HG03139 (cell line): ENCODE data around the gene CTNND2.

Experiments
- ATAC-seq: cut with Tn5 transposase; IDR thresholded peaks from one replicate; pipeline ENCODE4 v1.9.1; 2021; ENCODE audit not compliant: unreplicated experiment

The CTNND2 gene

DNA sequence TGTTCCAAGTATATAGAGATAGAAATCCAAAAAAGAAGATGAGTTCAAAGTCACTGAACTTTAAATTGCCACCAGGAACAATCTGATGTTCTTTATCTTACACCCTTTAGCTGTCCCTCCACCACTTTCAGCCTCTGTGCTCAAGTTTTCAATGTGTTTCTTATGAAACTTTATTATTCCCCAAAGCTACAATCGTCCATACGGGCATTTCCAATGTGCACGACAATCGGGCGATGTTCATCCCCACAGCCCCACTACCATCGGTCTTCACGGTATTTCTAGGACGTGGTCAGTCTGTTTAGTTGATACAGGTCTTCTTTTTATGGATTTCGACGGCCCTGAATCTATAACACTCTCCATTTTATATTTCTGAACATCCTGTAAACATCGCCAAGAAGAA is 904.5 kb downstream of the CTNND2 start:
- ATAC-seq = no peak

DNA sequence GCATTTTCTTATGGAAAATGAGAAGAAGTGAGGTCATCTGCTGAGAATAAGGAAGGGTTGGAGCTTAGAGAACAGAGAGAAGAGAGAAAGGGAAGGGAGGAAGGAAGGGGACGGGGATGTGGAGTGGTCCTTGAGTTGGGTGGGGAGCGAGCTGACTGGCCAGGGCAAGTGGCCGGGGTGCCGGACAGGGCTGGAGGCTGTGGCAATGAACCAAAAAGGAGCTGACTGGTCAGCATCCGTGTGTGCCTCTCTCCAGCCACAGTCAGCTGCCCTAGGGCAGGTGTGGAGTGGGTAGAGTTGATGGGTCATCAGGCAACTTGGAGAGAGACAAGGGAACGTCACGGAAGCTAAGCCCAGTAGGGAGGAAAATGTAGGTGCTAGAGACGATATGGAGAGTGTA is 908.4 kb downstream of the CTNND2 start:
- ATAC-seq = no peak

DNA sequence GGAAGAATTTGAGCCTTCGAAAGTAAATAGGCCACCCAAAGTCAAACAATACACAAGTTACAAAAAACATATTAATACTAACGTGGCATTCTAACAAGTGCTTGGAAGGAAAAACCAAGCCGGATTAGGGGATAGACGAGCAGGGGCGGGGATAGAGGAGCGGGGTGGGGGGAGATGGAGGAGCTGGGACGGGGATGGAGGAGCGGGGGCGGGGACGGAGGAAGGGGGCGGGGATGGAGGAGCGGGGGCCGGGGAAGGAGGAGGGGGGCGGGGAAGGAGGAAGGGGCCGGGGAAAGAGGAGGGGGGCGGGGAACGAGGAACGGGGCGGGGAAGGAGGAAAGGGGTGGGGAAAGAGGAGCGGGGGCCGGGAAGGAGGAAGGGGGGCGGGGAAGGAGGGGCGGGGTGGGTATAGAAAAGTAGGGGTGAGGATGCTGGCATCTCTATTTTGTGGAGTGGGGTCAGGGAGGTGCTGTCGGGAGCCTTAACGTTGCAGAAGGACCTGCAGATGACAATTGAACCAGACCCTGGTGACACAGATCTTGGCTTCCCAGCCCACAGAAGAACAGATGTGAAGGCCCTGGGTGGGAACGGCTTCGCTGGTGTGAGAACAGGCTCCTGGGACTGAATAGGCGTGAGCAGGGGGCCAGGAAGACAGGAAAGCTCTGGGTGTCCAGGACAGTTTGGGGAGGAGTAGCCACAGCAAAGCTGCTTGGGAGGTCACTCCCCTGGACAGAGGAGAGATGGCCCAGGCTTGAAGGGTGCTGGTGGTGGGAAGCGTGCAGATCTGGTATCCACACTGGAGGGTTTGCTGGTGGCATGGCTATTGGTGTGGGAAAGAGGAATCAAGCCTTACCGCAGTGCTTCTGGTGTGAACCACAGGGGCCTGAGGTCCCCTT is 909.9 kb downstream of the CTNND2 start:
- no peak for ATAC-seq

DNA sequence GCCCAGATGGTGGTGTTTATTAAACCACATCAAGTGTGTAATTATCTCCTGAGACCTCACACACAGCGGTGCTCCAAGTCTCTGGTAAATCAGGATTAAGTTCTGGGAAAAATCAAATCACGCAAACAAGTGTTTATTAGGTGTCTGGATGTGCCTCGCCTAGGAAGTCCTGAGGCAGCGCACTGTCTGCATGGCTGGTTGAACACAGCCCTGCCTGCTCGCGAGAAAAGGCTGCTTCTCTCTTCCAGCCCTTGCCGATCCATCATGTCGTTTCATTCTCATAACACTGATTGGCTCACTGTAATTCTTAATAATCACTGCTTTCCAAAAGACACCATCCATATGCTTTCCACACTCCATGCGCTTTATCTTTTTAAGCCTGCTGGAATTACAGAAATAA is 913.6 kb downstream of the CTNND2 start:
- ATAC-seq = no peak

DNA sequence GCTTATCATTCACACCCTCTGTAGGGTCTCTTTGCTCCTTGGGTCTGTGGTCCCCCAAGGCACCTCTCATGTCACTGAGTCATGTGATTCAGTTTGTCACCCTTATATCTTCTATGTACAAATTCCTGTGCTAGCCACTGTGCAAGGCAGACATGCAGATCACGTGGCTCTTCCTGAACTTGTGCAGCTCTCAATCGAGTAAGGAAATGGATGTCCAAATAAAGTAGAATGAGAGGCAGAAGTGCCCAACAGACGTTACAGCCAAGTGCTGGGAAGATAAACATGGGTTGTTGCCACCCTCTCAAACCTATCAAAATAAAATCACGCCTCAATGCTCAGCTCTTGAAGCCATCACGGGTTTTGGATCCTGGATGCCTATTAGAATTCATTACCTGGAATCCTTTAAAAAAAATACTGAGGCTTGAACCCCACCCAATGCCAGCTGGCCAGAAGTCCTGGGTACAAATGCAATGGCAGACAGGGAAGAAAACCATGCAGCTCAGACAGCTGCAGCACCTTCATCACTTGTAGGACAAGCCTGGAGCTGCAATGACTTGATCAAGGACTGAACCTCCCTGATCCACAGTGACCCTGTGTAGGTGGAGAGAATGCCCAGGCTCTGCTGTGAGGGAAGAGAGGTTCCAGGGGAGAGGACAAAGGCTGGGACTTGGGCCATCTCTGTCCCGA is 914.5 kb downstream of the CTNND2 start:
- no peak for ATAC-seq

DNA sequence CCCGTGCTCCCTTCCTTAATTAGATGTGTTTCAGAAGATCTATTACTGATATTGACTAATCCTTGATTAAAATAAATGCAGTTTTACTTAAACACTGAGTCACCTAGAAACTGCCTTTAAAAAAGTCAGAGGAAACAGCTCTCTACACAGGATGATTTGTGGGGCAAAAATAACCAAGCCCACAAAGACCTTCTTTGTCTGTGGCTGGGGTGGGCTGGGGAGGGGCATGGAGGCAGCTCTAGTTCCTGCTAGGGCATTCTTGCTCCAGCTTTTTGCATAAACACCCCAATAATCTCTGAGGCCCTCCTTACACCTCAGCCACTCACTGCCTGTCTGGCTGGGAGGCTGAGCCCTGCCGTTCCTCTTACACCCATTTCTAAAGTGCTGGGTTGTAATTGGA is 915.6 kb downstream of the CTNND2 start:
- no peak for ATAC-seq

DNA sequence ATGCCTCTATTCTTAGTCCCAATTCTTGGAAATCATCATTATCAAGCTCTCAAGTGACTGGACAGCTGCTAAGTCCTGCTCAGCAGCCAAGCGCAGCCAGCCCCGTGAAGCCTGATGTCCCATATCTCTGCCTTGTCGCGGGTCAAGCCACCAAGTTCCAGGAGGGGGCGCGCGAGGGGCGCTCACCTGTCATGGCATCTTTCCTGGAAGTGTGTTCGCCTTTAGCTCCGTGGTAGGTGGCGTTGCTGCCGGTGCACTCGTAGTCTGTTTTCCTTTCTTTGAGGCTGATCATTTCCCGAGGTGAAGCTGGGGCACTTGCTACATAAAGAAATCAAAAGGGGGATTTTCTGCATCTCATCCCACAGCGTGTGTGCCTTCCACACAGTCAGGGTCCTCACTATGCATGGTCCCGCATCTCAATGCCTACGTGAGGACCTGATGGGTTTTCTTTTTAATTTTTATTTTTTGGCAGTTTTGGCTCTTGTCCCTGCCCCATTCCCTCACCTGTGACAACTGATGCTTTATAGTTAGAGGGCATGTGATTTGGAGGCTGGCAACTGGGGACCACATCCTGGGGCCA is 916.2 kb downstream of the CTNND2 start:
- ATAC-seq = peak; percentile 89

DNA sequence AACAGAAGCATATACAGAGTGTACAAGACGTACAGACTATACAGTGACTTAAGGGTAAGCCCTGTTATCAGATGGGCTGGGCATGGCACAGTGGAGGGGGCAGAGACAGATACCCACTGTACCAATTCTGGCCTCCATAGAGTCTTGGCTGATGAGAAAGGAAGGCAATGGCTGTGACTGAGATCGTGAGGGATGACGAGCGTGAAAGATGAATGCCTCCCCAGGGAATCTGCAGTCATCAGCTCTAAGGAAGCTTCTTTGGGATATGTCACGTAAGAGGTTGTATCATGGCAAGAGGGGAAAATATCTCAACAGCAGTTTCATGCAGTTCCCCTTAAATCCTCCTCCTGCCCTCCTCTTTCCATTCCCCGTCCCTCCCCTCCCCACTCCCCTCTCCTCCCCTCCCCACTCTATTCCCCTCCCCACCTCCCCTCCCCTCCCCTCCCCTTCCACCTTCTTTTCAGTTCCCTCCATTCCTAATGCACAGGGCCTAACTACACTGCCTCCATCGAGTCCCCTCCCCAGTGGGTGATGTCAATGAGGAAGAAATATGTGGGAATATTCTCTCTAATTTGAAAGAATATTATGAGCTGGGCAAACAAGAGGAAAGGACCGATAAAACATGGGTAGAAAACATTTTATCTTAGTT is 916.8 kb downstream of the CTNND2 start:
- ATAC-seq = no peak

DNA sequence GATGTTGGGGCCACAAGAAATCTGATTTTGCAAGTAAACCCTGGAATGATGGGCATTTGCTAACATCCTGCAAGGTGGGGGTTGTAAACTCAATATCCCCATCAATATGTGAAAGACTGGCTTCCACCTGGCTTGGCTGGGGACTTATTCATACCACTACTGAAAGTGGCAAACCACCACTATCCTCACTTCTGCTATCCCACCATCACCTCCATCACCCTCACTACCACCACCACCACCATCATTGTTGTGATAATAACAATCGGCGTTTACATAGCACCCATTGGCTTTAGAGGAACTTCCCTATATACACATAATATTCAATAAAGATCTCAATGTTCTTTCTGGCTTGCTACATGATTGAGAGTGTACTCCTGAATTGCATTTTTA is 918.5 kb downstream of the CTNND2 start:
- ATAC-seq = no peak

DNA sequence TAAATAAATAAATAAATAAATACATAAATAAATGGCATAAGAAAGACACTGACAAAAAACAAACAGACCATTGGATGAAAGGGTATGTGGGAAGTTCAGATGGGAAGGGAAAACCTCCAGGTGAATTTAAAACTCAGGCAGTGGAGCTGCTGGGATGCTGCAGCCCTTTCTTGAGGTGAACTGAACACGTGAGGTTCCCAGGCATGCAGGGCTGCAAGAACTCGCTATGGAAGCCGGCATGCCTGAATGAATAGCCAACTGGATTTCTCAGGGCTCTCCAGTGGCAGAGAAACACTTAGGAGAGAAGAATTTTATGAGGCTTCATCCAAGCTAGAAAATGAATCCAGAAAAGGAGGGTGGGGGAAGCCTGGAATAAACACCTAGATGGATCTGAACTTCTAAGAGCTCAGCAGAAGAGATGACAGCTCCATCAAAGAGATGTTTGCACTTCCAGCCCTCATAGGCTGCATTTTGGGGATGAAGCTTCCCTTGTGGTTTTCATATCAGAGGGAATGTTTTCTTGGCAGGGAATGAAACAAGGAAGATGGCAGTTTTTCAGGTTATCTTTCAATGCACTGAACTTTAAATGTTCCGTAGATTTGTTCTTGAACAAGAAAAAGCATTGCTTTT is 919.0 kb downstream of the CTNND2 start:
- ATAC-seq = no peak

DNA sequence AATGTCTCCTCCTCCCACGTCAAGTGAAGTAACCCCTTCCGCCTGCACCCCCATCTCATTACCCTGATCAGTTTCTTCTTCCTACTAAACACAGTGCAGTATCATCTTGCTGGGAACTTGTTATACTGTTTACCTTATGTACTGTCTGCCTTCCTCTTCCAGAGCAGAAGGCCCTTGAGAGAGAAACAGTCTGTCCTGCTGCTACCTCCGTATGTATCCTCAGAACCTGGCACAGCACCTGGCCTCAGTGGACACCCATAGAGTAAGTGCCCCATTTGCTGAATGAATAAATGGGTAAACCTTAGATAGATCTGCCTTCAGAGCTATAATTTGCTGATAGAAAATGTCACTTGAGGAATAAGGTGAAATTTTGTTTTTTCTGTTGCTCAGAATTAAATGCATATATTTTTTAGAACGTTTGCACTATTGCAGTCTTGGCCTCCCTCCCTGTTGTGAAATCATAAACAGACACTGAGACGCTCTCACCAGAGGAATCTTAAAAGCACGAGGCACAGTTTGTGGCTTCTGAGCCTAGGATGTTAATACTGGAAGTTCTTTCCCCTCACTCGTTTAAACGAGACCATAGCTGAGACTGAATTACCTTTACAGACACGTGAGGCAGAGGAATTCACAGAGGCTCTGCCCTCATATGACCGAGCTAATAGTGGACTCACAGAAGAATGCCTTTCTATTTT is 920.1 kb downstream of the CTNND2 start:
- no peak for ATAC-seq

DNA sequence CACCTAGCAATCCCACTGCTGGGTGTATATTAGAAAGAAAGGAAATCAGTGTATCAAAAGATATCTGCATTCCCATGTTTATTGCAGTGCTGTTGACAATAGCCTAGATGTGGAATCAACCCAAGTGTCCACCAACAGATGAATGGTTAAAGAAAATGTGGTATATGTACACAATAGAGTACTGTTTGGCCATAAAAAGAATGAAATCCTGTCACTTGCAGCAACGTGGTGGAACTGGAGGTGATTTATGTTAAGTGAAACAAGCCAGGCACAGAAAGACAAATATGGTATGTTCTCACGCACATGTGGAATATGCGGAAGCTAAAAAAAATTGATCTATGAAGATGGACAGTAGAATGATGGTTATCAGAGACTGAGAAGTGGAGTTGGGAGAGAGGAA is 921.6 kb downstream of the CTNND2 start:
- ATAC-seq = no peak

DNA sequence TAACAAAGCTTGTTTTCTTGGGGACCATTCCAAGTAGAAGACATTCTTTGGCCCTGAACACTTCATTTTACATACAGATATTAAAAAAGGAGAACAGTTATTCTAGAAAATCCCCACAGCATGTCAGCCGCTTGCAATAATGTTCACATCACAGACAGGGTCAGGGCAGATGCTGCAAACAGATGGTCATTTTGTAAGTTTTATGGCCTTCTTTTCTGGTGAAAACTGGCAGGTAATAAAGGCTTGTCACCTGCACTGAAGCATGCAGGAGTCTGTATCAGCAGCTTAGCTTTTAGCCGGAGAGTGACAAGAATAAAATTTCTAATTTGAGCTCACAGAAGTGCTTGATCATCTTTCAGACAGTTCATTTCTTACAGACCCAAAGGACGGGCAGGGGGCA is 922.3 kb downstream of the CTNND2 start:
- ATAC-seq = no peak

DNA sequence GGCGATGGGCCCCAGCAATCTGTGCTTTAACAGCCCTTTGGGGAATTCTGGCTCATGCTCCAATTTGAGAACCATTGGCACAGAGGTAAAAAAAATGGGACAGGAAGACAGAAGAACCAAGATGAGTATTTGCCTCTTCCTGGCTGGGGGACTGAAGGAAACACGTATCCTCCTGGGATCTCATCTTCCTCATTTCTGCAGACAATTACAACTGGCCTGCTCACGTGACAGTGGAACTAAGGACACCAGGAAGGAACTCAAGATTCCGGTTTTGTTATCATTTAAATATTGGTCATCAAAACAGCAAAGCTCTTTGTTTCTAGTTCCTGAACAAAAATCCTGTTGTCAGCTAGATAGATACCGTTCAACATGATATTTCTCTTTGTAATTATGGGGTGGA is 927.2 kb downstream of the CTNND2 start:
- no peak for ATAC-seq

DNA sequence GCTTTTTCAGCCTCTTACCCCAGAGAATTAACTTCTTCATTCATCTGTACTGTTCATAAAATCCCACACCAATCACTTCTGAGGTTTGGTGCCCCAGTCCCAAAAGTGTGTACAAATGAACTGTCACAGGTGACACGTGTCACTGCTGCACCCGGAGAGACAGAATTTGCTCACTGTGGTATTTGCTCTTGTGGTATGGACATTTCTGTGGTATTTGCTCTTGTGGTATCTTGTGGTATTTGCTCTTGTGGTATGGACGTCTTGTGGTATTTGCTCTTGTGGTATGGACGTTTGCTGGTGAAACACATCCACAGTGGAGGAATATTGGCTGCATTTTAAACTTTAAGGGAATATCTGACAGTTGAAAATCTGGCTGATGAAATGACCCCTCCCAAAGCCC is 928.3 kb downstream of the CTNND2 start:
- ATAC-seq = no peak

DNA sequence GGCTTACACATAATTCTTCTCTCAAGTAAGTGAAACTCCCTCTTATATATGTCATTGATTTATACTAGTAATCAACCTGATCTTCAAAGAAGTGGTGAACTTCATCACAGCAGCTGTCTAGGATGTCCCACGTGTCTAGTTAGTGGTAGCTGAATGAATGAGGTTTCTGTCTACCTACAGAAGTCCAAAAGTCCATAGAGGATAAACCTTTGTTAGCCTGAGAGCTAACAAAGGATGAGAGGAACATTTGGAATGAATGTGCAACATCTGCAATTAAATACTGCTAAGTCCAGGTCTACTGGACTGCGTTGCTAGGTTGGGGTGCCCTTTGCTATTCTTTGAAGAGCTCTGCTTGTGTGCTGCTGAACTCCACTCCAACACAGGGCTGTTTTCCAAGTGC is 929.4 kb downstream of the CTNND2 start:
- no peak for ATAC-seq

DNA sequence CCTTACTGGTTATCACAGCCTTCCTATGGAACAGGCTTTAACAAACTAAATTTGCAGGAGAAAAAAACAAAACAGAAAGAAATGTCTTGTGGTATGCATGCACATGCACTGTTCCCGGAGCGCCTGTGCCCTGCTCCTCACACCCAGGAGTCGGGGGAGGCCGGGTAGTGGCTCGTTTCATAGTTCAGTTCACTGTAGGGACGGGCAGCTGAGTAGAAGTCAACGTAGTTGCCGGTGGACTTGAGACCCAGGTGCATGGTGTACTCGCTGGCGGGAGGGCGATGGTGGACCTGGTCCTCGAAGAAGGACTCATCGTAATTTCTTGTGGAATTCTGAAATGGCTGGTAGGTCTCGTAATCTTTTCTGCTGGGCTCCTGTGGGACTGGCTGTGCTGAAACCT is 930.9 kb downstream of the CTNND2 start:
- ATAC-seq = no peak

DNA sequence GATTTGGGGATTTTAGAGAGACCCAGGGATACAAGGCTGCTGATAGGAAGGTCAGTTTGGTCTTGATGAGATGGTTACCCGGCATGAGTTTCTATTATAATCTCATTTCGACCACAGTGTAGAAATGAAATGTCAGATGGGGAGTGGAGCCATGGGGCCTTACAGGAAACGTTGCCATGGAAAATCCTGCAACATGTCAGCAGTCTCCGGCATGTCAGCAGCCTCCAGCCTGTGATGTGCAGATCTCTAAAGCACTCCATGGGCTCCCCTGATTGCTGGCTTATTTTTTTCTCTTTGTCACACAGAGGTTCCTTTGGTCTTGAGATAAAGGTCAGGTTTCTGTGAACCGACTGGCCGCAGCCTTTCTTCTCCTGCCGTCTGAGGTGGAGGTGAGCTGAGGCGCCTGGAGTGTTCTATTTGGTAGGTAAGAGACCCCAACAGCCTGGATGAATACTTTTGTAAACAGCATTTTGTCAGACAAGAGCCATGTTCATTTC is 934.5 kb downstream of the CTNND2 start:
- no peak for ATAC-seq

DNA sequence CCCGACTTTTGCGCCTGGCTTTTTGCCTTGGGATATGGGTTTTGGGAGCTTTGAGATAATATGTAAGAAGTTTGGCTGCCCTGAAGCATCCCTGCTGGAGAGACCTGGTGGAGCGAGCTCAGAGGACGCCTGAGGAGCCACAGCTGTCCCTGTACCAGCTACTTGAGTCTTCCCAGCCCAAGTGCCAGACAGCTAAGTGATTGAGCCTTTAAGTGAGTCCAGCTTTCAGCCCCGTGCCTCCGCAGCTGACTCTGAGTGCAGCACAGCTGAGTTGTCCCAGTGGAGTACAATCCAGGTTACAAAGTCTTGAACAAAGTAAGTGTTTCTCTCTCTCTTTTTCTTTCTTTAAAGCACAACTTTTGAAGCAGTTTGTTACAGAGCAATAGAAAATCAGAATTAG is 939.4 kb downstream of the CTNND2 start:
- ATAC-seq = no peak

DNA sequence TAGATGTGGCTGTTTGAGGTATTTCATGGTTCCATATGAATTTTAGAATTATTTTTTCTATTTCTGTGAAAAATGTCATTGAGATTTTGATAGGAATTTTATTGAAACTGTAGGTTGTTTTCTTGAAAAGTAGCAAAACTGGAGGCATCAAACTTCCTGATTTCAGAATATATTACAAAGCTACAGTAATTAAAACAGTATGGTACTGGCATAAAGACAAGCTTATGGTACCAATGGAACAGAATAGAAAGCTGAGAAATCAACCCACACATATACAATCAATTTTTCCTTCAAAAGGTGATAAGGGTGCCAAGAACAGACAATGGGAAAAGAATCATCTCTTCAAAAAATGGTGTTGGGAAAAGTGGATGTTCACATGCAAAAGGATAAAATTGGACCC is 945.5 kb downstream of the CTNND2 start:
- no peak for ATAC-seq
